AG04449 (cell line): ENCODE results near the gene ATP13A3.

Experiments
- CTCF ChIA-PET: fragments of 350-600 bp; formaldehyde crosslinking; extraction: SDS; loops from one replicate; lab custom pipeline; 2021; ENCODE audit warnings: antibody characterized with exemption; lab: Yijun Ruan, JAX
- POLR2A ChIA-PET: fragments of 400-600, 350-600 bp; formaldehyde crosslinking; extraction: SDS; loops from one replicate; lab custom pipeline; 2020; ENCODE audit warnings: antibody characterized with exemption, inconsistent platforms; lab: Yijun Ruan, JAX
- DNase-seq: peaks from one replicate; pipeline ENCODE4 v3.0.0-alpha.2; 2010; ENCODE audit warnings: low read depth, low spot score
- H3K4me3 ChIP-seq: 2 replicates; pipeline ENCODE4 v1.5.1; 2011; ENCODE audit warnings: low read depth, mild to moderate bottlenecking, control low read depth, low read length
- CTCF ChIP-seq: IDR thresholded peaks from one replicate; pipeline ENCODE4 v1.5.1; 2011; ENCODE audit warnings: mild to moderate bottlenecking, moderate library complexity, low read length, control low read depth, inconsistent platforms; ENCODE audit not compliant: insufficient read depth; ENCODE audit errors: missing control alignments

The ATP13A3 gene

DNA sequence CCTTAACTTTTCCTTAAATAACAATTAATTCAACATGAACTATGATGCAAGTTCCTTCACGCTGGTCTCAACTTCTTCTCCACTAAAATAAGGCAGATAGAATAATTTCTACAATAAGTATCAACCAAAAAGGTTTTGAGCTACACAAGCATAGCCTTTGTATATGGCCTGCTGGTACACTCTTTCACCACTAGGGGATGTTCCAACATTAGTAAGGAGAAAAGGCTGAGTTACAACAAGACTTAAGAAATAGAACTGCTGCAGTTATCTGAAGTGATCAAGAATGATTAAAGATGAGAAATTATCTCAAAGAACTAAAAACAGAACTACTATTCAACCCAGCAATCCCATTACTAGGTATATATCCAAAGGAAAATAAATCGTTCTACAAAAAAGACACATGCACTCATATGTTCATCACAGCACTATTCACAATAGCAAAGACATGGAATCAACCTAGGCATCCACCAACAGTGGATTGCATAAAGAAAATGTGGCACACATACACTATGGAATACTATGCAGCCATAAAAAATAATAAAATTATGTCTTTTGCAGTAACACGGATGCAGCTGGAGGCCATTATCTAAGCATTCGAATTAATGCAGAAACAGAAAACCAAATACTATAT is 14.4 kb downstream of the ATP13A3 start:
- peak; percentile 83 for TF ChIP-seq CTCF
- DNase-seq: no peak
- POLR2A ChIA-PET: no interaction called here
- no peak overlapping the region for H3K4me3 ChIP-seq
- CTCF ChIA-PET: interaction anchor here (0.7 to 8.1 kb wide), 32 partner anchors 9 to 211 kb away, joined by 3 to 130 read pairs (median 6); partner anchors contain the start of genes ATP13A3 and LSG1

DNA sequence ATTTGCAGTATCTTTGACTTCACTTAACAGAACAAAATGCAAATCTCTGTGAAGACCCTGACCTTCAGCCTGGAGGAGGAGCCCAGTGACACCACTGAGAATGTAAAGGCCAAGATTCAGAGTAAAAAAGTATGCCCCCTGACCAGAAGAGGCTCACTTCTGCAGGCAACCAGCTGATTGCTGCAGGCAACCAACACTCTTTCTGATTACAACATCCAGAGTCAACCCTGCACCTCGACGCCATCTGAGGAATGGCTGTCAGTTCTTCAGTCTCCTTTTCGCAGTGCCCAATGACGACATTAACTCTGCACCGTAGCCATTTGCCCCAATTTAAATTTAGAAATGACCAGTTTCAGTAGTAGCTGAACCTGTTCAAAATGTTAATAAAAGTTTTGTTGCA is 14.9 kb downstream of the ATP13A3 start:
- ChIA-PET POLR2A (no interaction called here), CTCF (interaction anchor here (0.7 to 8.1 kb wide), 29 partner anchors 9 to 211 kb away, joined by 3 to 130 read pairs (median 6); partner anchors contain the start of genes ATP13A3 and LSG1)
- no peak for TF ChIP-seq CTCF
- H3K4me3 ChIP-seq: no peak overlapping the region
- DNase-seq: no peak

- POLR2A ChIA-PET: no interaction called here
- CTCF ChIA-PET: interaction anchor here (1.0 to 8.1 kb wide), 11 partner anchors 11 to 154 kb away, joined by 3 to 130 read pairs (median 8); no protein-coding TSS in a partner anchor
- no peak for DNase-seq
- H3K4me3 ChIP-seq: no peak overlapping the region
- no peak for TF ChIP-seq CTCF
These were observed 16.2 kb downstream of the ATP13A3 start for GRCh38 chr3:194470615-194471014.

DNA sequence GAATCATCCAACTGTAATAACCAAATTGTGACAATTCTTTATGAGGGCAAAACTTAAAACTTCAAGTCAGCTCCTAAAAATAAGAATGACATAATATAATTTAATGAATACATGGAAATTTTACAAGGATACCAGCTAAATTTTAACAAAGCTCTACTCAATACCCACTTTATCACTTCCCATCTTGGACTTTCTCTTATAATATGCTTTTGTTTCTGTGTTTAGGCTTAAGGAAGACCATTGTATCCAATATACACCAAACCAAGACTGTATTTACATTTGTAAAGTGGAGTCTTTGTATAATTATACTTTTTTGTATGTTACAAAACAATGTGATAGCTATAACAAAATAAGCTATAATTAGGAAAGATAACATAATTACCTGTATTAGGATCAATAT is 16.8 kb downstream of the ATP13A3 start:
- POLR2A ChIA-PET: no interaction called here

DNA sequence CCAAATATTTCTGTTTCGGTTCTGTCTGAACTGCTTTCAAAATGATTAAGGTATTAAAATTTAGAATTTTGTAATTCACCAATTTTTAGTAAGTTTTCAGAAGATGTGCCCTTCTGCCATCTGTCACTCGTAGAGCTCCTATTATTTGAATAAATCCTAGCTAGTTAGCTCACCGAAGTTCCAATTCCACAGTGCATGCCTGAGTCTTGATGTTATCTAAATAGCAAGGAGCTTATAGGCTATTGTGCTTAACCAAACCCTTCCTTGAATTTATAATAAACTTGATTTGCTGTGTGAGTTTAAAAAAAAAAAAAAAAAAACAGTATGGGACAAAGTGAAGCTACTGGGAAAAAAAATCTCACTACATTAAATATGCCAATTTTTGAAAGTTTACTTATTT is 18.7 kb downstream of the ATP13A3 start:
- ChIA-PET CTCF (interaction anchor here (0.6 to 2.2 kb wide), 4 partner anchors 71 to 126 kb away, joined by 3 to 13 read pairs (median 4); no protein-coding TSS in a partner anchor), POLR2A (interaction anchor here (0.5 to 0.7 kb wide), 2 partner anchors 34 to 974 kb away, joined by 3 to 4 read pairs; no protein-coding TSS in a partner anchor)
- no peak for TF ChIP-seq CTCF
- no peak for DNase-seq
- H3K4me3 ChIP-seq: no peak overlapping the region

More for the DNA sequence above, 16.8 kb downstream of the ATP13A3 start:
- H3K4me3 ChIP-seq: no peak overlapping the region
- DNase-seq: no peak
- CTCF ChIA-PET: interaction anchor here (0.7 to 8.1 kb wide), 6 partner anchors 59 to 131 kb away, joined by 3 to 130 read pairs (median 8); no protein-coding TSS in a partner anchor
- no peak for TF ChIP-seq CTCF

GRCh38 chr3:194466761-194467356 is 19.9 kb downstream of the ATP13A3 start:
- ChIA-PET POLR2A (no interaction called here), CTCF (interaction anchor here (0.9 to 2.2 kb wide), 6 partner anchors 13 to 167 kb away, joined by 3 to 13 read pairs (median 4); no protein-coding TSS in a partner anchor)
- no peak overlapping the region for H3K4me3 ChIP-seq
- no peak for DNase-seq
- no peak for TF ChIP-seq CTCF
